Tibial nerve (tissue), 4 donors: ENCODE data around the gene BIRC5.

Source experiments
- EP300 ChIP-seq, 2 donors: sonication (generic); formaldehyde crosslinking; IDR thresholded peaks; one replicate each; pipeline ENCODE4 v1.6.1; 2017; ENCODE audit warnings: antibody characterized with exemption in 2 of 2, mild to moderate bottlenecking in 1 of 2
- POLR2A ChIP-seq, 2 donors: fragments of 450-650 bp; IDR thresholded peaks; one replicate each; pipeline ENCODE4 v1.6.1; 2017; ENCODE audit warnings: antibody characterized with exemption in 2 of 2, mild to moderate bottlenecking in 2 of 2, moderate library complexity in 2 of 2
- TF ChIP-seq, protein P1 (sequence below), 5 experiments: fragments of 200-600 bp in 3 of 5; fragments of 450-650 bp in 2 of 5; sonication (generic) in 3 of 5; IDR thresholded peaks; one replicate each; pipeline ENCODE4 v1.5.1; 2016 to 2019; ENCODE audit warnings: antibody characterized with exemption in 5 of 5, mild to moderate bottlenecking in 3 of 5, moderate library complexity in 2 of 5

DNA sequence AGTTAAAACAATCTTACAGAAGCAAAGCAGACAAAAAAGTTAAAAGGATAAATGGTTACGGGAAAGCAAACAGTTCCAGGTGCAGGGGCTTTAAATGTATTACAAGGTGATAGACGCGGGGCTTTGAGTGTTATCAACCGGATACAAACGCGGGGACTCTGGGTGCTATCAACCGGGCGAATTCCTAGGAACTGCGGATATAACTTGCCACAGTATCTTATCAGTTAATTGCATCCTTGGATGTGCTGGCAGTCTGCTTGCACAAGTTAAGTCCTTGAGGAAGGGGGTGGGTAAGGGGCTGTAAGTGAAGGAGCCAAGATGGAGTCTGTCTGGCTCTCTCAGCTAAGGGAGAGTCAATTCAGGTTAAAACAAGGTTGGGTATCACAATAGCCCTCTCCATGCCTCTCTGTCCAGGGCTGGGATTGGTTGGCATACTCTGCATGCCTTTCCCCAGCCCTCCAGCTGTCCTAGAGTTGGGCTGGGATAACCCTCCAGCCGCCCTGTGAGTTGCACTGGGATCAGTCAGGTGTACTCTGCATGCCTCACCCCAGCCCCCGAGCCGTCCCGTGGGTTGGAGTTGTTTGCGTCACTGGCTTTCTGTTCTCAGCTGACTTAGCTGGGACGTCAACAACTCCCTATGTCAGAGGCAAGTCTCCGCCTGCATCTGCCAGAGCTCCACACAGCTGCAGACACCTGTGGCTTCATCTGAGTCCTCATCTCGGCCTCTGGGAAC lies 58.3 kb downstream of the BIRC5 start:
- TF ChIP-seq, protein P1, sequence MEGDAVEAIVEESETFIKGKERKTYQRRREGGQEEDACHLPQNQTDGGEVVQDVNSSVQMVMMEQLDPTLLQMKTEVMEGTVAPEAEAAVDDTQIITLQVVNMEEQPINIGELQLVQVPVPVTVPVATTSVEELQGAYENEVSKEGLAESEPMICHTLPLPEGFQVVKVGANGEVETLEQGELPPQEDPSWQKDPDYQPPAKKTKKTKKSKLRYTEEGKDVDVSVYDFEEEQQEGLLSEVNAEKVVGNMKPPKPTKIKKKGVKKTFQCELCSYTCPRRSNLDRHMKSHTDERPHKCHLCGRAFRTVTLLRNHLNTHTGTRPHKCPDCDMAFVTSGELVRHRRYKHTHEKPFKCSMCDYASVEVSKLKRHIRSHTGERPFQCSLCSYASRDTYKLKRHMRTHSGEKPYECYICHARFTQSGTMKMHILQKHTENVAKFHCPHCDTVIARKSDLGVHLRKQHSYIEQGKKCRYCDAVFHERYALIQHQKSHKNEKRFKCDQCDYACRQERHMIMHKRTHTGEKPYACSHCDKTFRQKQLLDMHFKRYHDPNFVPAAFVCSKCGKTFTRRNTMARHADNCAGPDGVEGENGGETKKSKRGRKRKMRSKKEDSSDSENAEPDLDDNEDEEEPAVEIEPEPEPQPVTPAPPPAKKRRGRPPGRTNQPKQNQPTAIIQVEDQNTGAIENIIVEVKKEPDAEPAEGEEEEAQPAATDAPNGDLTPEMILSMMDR (IDR thresholded peaks at IDR 0.05), result no peak
- TF ChIP-seq POLR2A (IDR thresholded peaks at IDR 0.05) (no peak), EP300 (IDR thresholded peaks at IDR 0.05) (no peak)
